HCT116 (cell line): ENCODE results near the gene CDK11B. TPM values are rescaled to one million over a fixed set of nuclear protein-coding genes. Genes with fewer than 3 reads are reported as not detected.

Experiments used
- ATAC-seq: fragments of 200-7000 bp; cut with Tn5 transposase; 2 replicates; pipeline ENCODE4 v1.9.1; 2020; ENCODE audit warnings: mild to moderate bottlenecking, moderate library complexity
- BruUV-seq: library from RNA; stranded (reverse); fragments of 400-500 nt; replicated peaks from 2 replicates; lab custom pipeline; 2021; lab: Mats Ljungman, UMichigan
- CTCF ChIA-PET: fragments of 300-600 bp; sonication (Branson Sonifier 250); formaldehyde crosslinking; loops from one replicate; lab custom pipeline; 2021; ENCODE audit warnings: antibody characterized with exemption; lab: Charles Lee
- POLR2A ChIA-PET: fragments of 300-600, 350-600 bp; sonication (Branson Sonifier 250); formaldehyde crosslinking; loops from one replicate; lab custom pipeline; 2021; ENCODE audit warnings: antibody characterized with exemption; lab: Charles Lee
- RAD21 ChIA-PET, 2 experiments: fragments of 300-600 bp; sonication (Branson Sonifier 250); formaldehyde crosslinking; loops; one replicate each; lab custom pipeline; 2023; ENCODE audit warnings: low total read pairs in 2 of 2; ENCODE audit not compliant: uncharacterized antibody in 2 of 2, unreplicated experiment in 2 of 2, low non-redundant PET in 1 of 2; lab: Charles Lee
- DNase-seq: peaks from one replicate; pipeline ENCODE4 v3.0.0-alpha.2; 2010; ENCODE audit warnings: low read depth, low spot score
- H2AFZ ChIP-seq: fragments of 200-600 bp; shearing (Covaris generic), sonication (generic); 2 replicates; pipeline ENCODE4 v1.6.1; 2017; ENCODE audit warnings: low read depth, mixed run types, mixed read lengths, antibody characterized with exemption, low read length; ENCODE audit not compliant: poor library complexity, severe bottlenecking
- H3K27ac ChIP-seq: 2 replicates; pipeline ENCODE4 v1.5.1; 2012; ENCODE audit warnings: low read depth, low read length
- H3K27me3 ChIP-seq: fragments of 200-600 bp; sonication (generic); 2 replicates; pipeline ENCODE4 v1.6.1; 2016; ENCODE audit warnings: mixed run types, low read length, mixed read lengths; ENCODE audit not compliant: insufficient read depth
- H3K36me3 ChIP-seq, 2 experiments: fragments of 200-500 bp in 1 of 2; fragments of 200-600 bp in 1 of 2; sonication (Bioruptor generic) in 1 of 2; sonication (generic) in 1 of 2; 2 replicates each; pipeline versions ENCODE4 v1.5.1 to v1.6.1; 2014 to 2016; ENCODE audit warnings: low read length in 2 of 2, inconsistent platforms in 1 of 2, mixed read lengths in 1 of 2, mixed run types in 1 of 2; ENCODE audit not compliant: insufficient read depth in 2 of 2, control insufficient read depth in 1 of 2
- H3K4me1 ChIP-seq, 2 experiments: fragments of 200-600 bp in 1 of 2; sonication (generic) in 1 of 2; 2 replicates each; pipeline versions ENCODE4 v1.5.1 to v1.6.1; 2012 to 2017; ENCODE audit warnings: low read length in 2 of 2, inconsistent platforms in 1 of 2, mild to moderate bottlenecking in 1 of 2, mixed read lengths in 1 of 2, mixed run types in 1 of 2, moderate library complexity in 1 of 2; ENCODE audit not compliant: insufficient read depth in 2 of 2, control insufficient read depth in 1 of 2
- H3K4me2 ChIP-seq: fragments of 200-600 bp; sonication (generic); 2 replicates; pipeline ENCODE4 v1.6.1; 2017; ENCODE audit warnings: mixed run types, low read length, mixed read lengths
- H3K4me3 ChIP-seq, 2 experiments: fragments of 200-600 bp in 1 of 2; sonication (generic) in 1 of 2; replicated peaks in 1 of 2; 2 replicates each; pipeline ENCODE4 v1.5.1; 2011 to 2016; ENCODE audit warnings: low read length in 2 of 2, control low read depth in 1 of 2, low read depth in 1 of 2, mild to moderate bottlenecking in 1 of 2, mixed read lengths in 1 of 2, mixed run types in 1 of 2
- H3K79me2 ChIP-seq: fragments of 200-600 bp; sonication (generic); 2 replicates; pipeline ENCODE4 v1.6.1; 2017; ENCODE audit warnings: mild to moderate bottlenecking, mixed run types, low read length, moderate library complexity, mixed read lengths; ENCODE audit not compliant: insufficient read depth
- H3K9ac ChIP-seq: fragments of 200-600 bp; sonication (generic); 2 replicates; pipeline ENCODE4 v1.6.1; 2016; ENCODE audit warnings: low read length, mixed read lengths
- H3K9me2 ChIP-seq: fragments of 200-600 bp; sonication (generic), shearing (Covaris generic); 2 replicates; pipeline ENCODE4 v1.6.1; 2017; ENCODE audit warnings: mixed run types, mild to moderate bottlenecking, moderate library complexity; ENCODE audit not compliant: insufficient read depth
- H3K9me3 ChIP-seq, 2 experiments: fragments of 200-500 bp in 1 of 2; fragments of 200-600 bp in 1 of 2; sonication (Bioruptor generic) in 1 of 2; sonication (generic) in 1 of 2; 2 replicates each; pipeline ENCODE4 v1.6.1; 2014 to 2017; ENCODE audit warnings: low read length in 2 of 2, mixed read lengths in 2 of 2, inconsistent platforms in 1 of 2, low read depth in 1 of 2, mild to moderate bottlenecking in 1 of 2, mixed run types in 1 of 2, moderate library complexity in 1 of 2; ENCODE audit not compliant: control insufficient read depth in 1 of 2, insufficient read depth in 1 of 2
- H4K20me1 ChIP-seq: fragments of 200-600 bp; sonication (generic), shearing (Covaris generic); 2 replicates; pipeline ENCODE4 v1.6.1; 2017; ENCODE audit warnings: mixed run types, mild to moderate bottlenecking, moderate library complexity; ENCODE audit not compliant: insufficient read depth
- CBX3 ChIP-seq: IDR thresholded peaks from 2 replicates; pipeline ENCODE4 v1.6.1; 2012; ENCODE audit warnings: low read depth
- CEBPB ChIP-seq: IDR thresholded peaks from 2 replicates; pipeline ENCODE4 v1.6.1; 2012; ENCODE audit warnings: low read depth
- ELF1 ChIP-seq: IDR thresholded peaks from 2 replicates; pipeline ENCODE4 v1.6.1; 2012; ENCODE audit warnings: low read depth, borderline replicate concordance
- EZH2 ChIP-seq: fragments of 200-600 bp; sonication (generic); IDR thresholded peaks from 2 replicates; pipeline ENCODE4 v1.6.1; 2017; ENCODE audit warnings: antibody characterized with exemption, mixed run types
- FOSL1 ChIP-seq: IDR thresholded peaks from 2 replicates; pipeline ENCODE4 v1.6.1; 2012; ENCODE audit warnings: low read depth
- JUND ChIP-seq: IDR thresholded peaks from 2 replicates; pipeline ENCODE4 v1.6.1; 2012
- POLR2A ChIP-seq: IDR thresholded peaks from 2 replicates; pipeline ENCODE4 v1.7.0; 2011; ENCODE audit warnings: borderline replicate concordance; ENCODE audit not compliant: insufficient read depth, insufficient read length; ENCODE audit errors: extremely low read depth
- POLR2AphosphoS5 ChIP-seq: IDR thresholded peaks from 2 replicates; pipeline ENCODE4 v1.6.1; 2011; ENCODE audit warnings: mild to moderate bottlenecking, low read depth, low read length, moderate library complexity
- RAD21 ChIP-seq: IDR thresholded peaks from 2 replicates; pipeline ENCODE4 v1.6.1; 2012; ENCODE audit warnings: low read depth, mild to moderate bottlenecking
- SIN3A ChIP-seq: IDR thresholded peaks from 2 replicates; pipeline ENCODE4 v1.6.1; 2012; ENCODE audit warnings: low read depth
- SP1 ChIP-seq: IDR thresholded peaks from 2 replicates; pipeline ENCODE4 v1.6.1; 2012; ENCODE audit warnings: low read depth
- SRF ChIP-seq: IDR thresholded peaks from 2 replicates; pipeline ENCODE4 v1.6.1; 2012; ENCODE audit warnings: low read depth
- ZBTB33 ChIP-seq: IDR thresholded peaks from 2 replicates; pipeline ENCODE4 v1.6.1; 2011; ENCODE audit warnings: mild to moderate bottlenecking, low read length, moderate library complexity; ENCODE audit not compliant: insufficient replicate concordance; ENCODE audit errors: extremely low read depth
- ZFX ChIP-seq: fragments of 450-650 bp; IDR thresholded peaks from 2 replicates; pipeline ENCODE4 v1.6.1; 2017
- ZNF274 ChIP-seq: fragments of 200-500 bp; sonication (Bioruptor generic); IDR thresholded peaks from 2 replicates; pipeline ENCODE4 v1.6.1; 2014; ENCODE audit warnings: mild to moderate bottlenecking, low read depth, low read length, inconsistent platforms
- intact Hi-C: fragments of 100-400 bp; cut with micrococcal nuclease; formaldehyde crosslinking; loops from 2 replicates; pipeline ENCODE4 v1.10.0; 2022
- total RNA-seq: library from RNA; stranded (reverse); gene quantifications from one replicate; pipeline ENCODE4 v1.2.1, GENCODE V29; 2021; ENCODE audit not compliant: unreplicated experiment
- TF ChIP-seq, protein P1 (sequence below): IDR thresholded peaks from 2 replicates; pipeline ENCODE4 v1.6.1; 2012; ENCODE audit warnings: low read depth

Gene CDK11B
- total RNA-seq, 1 experiment from 2014 or later: 31.5 TPM

- Histone ChIP-seq H3K4me2 (no peak overlapping the region), H4K20me1 (0 out of 2 replicates have a peak, but pooled peaks cover 3% of the 10 kb centered on the region), H3K4me3 (no peak overlapping the region), H3K36me3 (no peaks in the 10 kb centered on the region), H3K9me2 (no peaks in the 10 kb centered on the region), H3K4me1 (peaks cover 3 to 11% of the 10 kb centered on the region in 2 experiments; a peak in 3 of 4 replicates), H2AFZ (no peak overlapping the region), H3K9ac (no peak overlapping the region), H3K27me3 (no peaks in the 10 kb centered on the region), H3K9me3 (no peaks in the 10 kb centered on the region), H3K79me2 (peaks cover 9% of the 10 kb centered on the region; the same call in 1 of the 2 replicates), H3K27ac (no peak overlapping the region)
- POLR2A ChIA-PET: no interaction called here
- no TSS peak for BruUV-seq
- no peak for ATAC-seq
- intact Hi-C loops: loop anchor here (10.0 kb wide), 1 partner anchor 266 kb away; the partner anchor contains the start of gene DVL1
- CTCF ChIA-PET: no interaction called here
- DNase-seq: no peak
- RAD21 ChIA-PET: no interaction called here
- TF ChIP-seq POLR2AphosphoS5 (no peak), CBX3 (no peak), SIN3A (no peak), ELF1 (no peak), ZBTB33 (no peak), JUND (no peak), ZNF274 (no peak), FOSL1 (no peak), POLR2A (no peak), RAD21 (no peak), CEBPB (no peak), SRF (no peak), ZFX (no peak), EZH2 (no peak), SP1 (no peak)
- TF ChIP-seq, protein P1, sequence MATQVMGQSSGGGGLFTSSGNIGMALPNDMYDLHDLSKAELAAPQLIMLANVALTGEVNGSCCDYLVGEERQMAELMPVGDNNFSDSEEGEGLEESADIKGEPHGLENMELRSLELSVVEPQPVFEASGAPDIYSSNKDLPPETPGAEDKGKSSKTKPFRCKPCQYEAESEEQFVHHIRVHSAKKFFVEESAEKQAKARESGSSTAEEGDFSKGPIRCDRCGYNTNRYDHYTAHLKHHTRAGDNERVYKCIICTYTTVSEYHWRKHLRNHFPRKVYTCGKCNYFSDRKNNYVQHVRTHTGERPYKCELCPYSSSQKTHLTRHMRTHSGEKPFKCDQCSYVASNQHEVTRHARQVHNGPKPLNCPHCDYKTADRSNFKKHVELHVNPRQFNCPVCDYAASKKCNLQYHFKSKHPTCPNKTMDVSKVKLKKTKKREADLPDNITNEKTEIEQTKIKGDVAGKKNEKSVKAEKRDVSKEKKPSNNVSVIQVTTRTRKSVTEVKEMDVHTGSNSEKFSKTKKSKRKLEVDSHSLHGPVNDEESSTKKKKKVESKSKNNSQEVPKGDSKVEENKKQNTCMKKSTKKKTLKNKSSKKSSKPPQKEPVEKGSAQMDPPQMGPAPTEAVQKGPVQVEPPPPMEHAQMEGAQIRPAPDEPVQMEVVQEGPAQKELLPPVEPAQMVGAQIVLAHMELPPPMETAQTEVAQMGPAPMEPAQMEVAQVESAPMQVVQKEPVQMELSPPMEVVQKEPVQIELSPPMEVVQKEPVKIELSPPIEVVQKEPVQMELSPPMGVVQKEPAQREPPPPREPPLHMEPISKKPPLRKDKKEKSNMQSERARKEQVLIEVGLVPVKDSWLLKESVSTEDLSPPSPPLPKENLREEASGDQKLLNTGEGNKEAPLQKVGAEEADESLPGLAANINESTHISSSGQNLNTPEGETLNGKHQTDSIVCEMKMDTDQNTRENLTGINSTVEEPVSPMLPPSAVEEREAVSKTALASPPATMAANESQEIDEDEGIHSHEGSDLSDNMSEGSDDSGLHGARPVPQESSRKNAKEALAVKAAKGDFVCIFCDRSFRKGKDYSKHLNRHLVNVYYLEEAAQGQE: no peak
- TF ChIP-seq, all 23 proteins: peak for 0
Measured at GRCh38 chr1:1610796-1611195, 48.0 kb downstream of the CDK11B start.
